Measurements from ENCODE around the gene PANK3. TPM values are rescaled to one million over a fixed set of nuclear protein-coding genes. Genes with fewer than 3 reads are reported as not detected.

Gene PANK3
- polyA plus RNA-seq, 1 donor from 2014 or later, result 145 TPM

DNA sequence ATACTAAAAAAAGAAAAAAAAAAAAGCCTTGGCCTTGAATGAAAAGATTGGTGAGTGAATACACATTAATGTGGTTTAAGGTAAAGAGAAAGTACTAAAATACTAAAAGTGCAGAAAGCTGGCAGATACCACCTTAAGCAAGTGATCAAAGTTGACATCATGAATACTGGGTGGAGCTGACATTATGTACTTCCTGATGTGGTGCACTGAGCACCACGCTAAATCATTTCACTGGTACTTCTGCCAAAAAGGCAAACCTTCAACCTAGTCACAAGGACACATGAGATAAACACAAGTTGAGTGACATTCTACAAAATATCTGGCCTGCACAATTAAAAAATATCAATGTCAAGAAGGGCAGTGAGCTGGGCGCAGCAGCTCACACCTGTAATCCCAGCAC lies 33.8 kb upstream of the PANK3 start:
- H3K27me3 ChIP-seq (ENCODE audit: insufficient read depth, low read depth, low read length), result no peaks in the 10 kb centered on the region
- TF ChIP-seq EZH2 (IDR thresholded peaks at IDR 0.05; ENCODE audit: borderline replicate concordance, insufficient read depth, low read length, poor library complexity, severe bottlenecking) (no peak), SMC3 (conservative IDR thresholded peaks at IDR 0.05; ENCODE audit: poor library complexity) (no peak), RAD21 (conservative IDR thresholded peaks at IDR 0.05) (no peak), MXI1 (conservative IDR thresholded peaks at IDR 0.05; ENCODE audit: poor library complexity, severe bottlenecking) (no peak), CTCF (IDR thresholded peaks at IDR 0.05; ENCODE audit: poor library complexity, severe bottlenecking) (no peak), EP300 (conservative IDR thresholded peaks at IDR 0.05; ENCODE audit: poor library complexity, severe bottlenecking) (no peak), TAF1 (IDR thresholded peaks at IDR 0.05; ENCODE audit: low read depth) (no peak), POLR2AphosphoS5 (IDR thresholded peaks at IDR 0.05) (no peak)
- TF ChIP-seq, protein P1, sequence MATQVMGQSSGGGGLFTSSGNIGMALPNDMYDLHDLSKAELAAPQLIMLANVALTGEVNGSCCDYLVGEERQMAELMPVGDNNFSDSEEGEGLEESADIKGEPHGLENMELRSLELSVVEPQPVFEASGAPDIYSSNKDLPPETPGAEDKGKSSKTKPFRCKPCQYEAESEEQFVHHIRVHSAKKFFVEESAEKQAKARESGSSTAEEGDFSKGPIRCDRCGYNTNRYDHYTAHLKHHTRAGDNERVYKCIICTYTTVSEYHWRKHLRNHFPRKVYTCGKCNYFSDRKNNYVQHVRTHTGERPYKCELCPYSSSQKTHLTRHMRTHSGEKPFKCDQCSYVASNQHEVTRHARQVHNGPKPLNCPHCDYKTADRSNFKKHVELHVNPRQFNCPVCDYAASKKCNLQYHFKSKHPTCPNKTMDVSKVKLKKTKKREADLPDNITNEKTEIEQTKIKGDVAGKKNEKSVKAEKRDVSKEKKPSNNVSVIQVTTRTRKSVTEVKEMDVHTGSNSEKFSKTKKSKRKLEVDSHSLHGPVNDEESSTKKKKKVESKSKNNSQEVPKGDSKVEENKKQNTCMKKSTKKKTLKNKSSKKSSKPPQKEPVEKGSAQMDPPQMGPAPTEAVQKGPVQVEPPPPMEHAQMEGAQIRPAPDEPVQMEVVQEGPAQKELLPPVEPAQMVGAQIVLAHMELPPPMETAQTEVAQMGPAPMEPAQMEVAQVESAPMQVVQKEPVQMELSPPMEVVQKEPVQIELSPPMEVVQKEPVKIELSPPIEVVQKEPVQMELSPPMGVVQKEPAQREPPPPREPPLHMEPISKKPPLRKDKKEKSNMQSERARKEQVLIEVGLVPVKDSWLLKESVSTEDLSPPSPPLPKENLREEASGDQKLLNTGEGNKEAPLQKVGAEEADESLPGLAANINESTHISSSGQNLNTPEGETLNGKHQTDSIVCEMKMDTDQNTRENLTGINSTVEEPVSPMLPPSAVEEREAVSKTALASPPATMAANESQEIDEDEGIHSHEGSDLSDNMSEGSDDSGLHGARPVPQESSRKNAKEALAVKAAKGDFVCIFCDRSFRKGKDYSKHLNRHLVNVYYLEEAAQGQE (IDR thresholded peaks at IDR 0.05; ENCODE audit: borderline replicate concordance), result no peak
- H3K9ac ChIP-seq (ENCODE audit: low read length), result no peak overlapping the region
- no peak overlapping the region for H3K4me2 ChIP-seq (ENCODE audit: low read length)
- H3K27ac ChIP-seq (ENCODE audit: low read length), result no peak overlapping the region
- H4K20me1 ChIP-seq (ENCODE audit: insufficient read depth), result no peaks in the 10 kb centered on the region
- H3K4me3 ChIP-seq (ENCODE audit: low read length), result no peak overlapping the region
- H3K79me2 ChIP-seq (replicated peaks; ENCODE audit: insufficient read depth, low read length), result no peaks in the 10 kb centered on the region
- H3K9me2 ChIP-seq (ENCODE audit: insufficient read depth, low read length), result no peaks in the 10 kb centered on the region
- H2AFZ ChIP-seq (ENCODE audit: low read depth, low read length), result no peak overlapping the region
- H3K9me3 ChIP-seq (ENCODE audit: low read length), result no peaks in the 10 kb centered on the region
- H3F3A ChIP-seq (ENCODE audit: insufficient read depth, low read length, poor library complexity, severe bottlenecking), result no peaks in the 10 kb centered on the region
- no peaks in the 10 kb centered on the region for H3K36me3 ChIP-seq (ENCODE audit: insufficient read depth, low read length)

DNA sequence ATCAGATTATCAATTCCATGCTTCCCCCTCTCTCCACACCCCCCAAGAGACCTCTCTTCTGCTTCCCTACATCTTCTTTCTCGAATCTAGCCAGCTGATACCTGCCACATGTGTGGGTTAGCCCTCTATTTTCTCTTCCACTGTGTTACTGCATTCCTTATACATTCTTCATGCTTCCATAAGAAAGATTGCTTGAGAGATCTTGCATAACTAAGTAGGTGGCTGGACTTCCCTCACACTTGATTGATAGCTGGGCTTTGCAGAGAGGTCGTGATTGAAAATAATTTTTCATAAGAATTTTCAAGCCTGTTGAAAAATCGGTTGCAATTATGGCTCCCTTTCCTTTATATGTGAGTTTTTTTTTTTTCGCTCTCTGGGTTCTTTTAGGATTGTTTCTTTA lies 33.0 kb upstream of the PANK3 start:
- Histone ChIP-seq H3K27ac (ENCODE audit: low read length) (no peak overlapping the region), H2AFZ (ENCODE audit: low read depth, low read length) (no peak overlapping the region), H3K36me3 (ENCODE audit: insufficient read depth, low read length) (no peaks in the 10 kb centered on the region)

More for the DNA sequence above, 33.0 kb upstream of the PANK3 start:
- no peak overlapping the region for H3K4me2 ChIP-seq (ENCODE audit: low read length)
- no peak overlapping the region for H3K9ac ChIP-seq (ENCODE audit: low read length)
- no peaks in the 10 kb centered on the region for H3K27me3 ChIP-seq (ENCODE audit: insufficient read depth, low read depth, low read length)
- H3K9me3 ChIP-seq (ENCODE audit: low read length), result no peaks in the 10 kb centered on the region
- TF ChIP-seq CTCF (IDR thresholded peaks at IDR 0.05; ENCODE audit: poor library complexity, severe bottlenecking) (no peak), EZH2 (IDR thresholded peaks at IDR 0.05; ENCODE audit: borderline replicate concordance, insufficient read depth, low read length, poor library complexity, severe bottlenecking) (no peak), SMC3 (conservative IDR thresholded peaks at IDR 0.05; ENCODE audit: poor library complexity) (no peak), MXI1 (conservative IDR thresholded peaks at IDR 0.05; ENCODE audit: poor library complexity, severe bottlenecking) (no peak), EP300 (conservative IDR thresholded peaks at IDR 0.05; ENCODE audit: poor library complexity, severe bottlenecking) (no peak), TAF1 (IDR thresholded peaks at IDR 0.05; ENCODE audit: low read depth) (no peak), RAD21 (conservative IDR thresholded peaks at IDR 0.05) (no peak), POLR2AphosphoS5 (IDR thresholded peaks at IDR 0.05) (no peak)
- TF ChIP-seq, protein P1 (IDR thresholded peaks at IDR 0.05; ENCODE audit: borderline replicate concordance), result no peak
- no peaks in the 10 kb centered on the region for H4K20me1 ChIP-seq (ENCODE audit: insufficient read depth)
- no peaks in the 10 kb centered on the region for H3K9me2 ChIP-seq (ENCODE audit: insufficient read depth, low read length)
- H3F3A ChIP-seq (ENCODE audit: insufficient read depth, low read length, poor library complexity, severe bottlenecking), result no peaks in the 10 kb centered on the region
- H3K79me2 ChIP-seq (replicated peaks; ENCODE audit: insufficient read depth, low read length), result no peaks in the 10 kb centered on the region
- no peak overlapping the region for H3K4me3 ChIP-seq (ENCODE audit: low read length)

Measured in neural cell (in vitro differentiated cells).